ENCODE results near the gene KCNK18. TPM values are rescaled to one million over a fixed set of nuclear protein-coding genes. Genes with fewer than 3 reads are reported as not detected.
A peak's percentile ranks its signal among the peaks of the same experiment; 100 is the strongest.

The KCNK18 gene
- total RNA-seq, 1 donor = not detected

DNA sequence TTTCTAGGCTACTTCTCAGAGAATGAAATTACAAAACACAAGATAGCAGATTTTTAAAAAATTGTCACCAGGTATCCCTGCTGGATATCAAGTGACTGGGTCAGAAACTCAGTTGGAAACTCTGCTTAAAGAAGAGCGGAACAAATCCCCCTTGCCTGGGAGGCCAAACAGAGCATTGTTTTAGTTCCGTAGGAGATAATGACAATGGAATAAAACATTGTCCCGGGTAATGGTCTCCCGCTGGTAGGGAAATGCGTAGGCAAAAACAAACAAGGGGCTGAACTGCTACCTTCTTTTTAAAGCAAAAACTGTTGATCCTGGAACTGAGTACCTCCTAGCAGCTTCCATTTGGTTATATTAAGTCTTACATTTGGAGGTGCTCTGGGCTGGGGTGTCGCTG, 37.9 kb upstream of the KCNK18 start:
- no peaks in the 10 kb centered on the region for H3K79me2 ChIP-seq (ENCODE audit: insufficient read depth, low read length)
- no peaks in the 10 kb centered on the region for H3K36me3 ChIP-seq (ENCODE audit: insufficient read depth, low read length)
- DNase-seq (ENCODE audit: insufficient read length, low spot score, missing footprints) = no peak
- H3K27me3 ChIP-seq (ENCODE audit: insufficient read depth, low read length) = peaks cover 59% of the 10 kb centered on the region
- no peaks in the 10 kb centered on the region for H4K20me1 ChIP-seq (ENCODE audit: insufficient read depth, low read length)
- no peaks in the 10 kb centered on the region for H3K4me1 ChIP-seq (ENCODE audit: insufficient read depth, low read length)
- no peak overlapping the region for H3K27ac ChIP-seq (ENCODE audit: low read depth, low read length)
- H3K4me3 ChIP-seq (ENCODE audit: insufficient read depth, low read length) = no peak overlapping the region
- no peak overlapping the region for H2AFZ ChIP-seq (ENCODE audit: low read length)
- no peak overlapping the region for H3K4me2 ChIP-seq (ENCODE audit: insufficient read depth, low read length)
- no peaks in the 10 kb centered on the region for H3K9me3 ChIP-seq (ENCODE audit: low read depth, low read length)
- TF ChIP-seq, protein P1, sequence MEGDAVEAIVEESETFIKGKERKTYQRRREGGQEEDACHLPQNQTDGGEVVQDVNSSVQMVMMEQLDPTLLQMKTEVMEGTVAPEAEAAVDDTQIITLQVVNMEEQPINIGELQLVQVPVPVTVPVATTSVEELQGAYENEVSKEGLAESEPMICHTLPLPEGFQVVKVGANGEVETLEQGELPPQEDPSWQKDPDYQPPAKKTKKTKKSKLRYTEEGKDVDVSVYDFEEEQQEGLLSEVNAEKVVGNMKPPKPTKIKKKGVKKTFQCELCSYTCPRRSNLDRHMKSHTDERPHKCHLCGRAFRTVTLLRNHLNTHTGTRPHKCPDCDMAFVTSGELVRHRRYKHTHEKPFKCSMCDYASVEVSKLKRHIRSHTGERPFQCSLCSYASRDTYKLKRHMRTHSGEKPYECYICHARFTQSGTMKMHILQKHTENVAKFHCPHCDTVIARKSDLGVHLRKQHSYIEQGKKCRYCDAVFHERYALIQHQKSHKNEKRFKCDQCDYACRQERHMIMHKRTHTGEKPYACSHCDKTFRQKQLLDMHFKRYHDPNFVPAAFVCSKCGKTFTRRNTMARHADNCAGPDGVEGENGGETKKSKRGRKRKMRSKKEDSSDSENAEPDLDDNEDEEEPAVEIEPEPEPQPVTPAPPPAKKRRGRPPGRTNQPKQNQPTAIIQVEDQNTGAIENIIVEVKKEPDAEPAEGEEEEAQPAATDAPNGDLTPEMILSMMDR (IDR thresholded peaks at IDR 0.05; ENCODE audit: extremely low read depth, low read depth, low read length) = no peak

GRCh38 chr10:117160567-117160966, 36.7 kb upstream of the KCNK18 start:
- no peak overlapping the region for H3K4me3 ChIP-seq (ENCODE audit: insufficient read depth, low read length)
- no peak overlapping the region for H2AFZ ChIP-seq (ENCODE audit: low read length)
- H3K79me2 ChIP-seq (ENCODE audit: insufficient read depth, low read length) = no peaks in the 10 kb centered on the region
- no peak overlapping the region for H3K27ac ChIP-seq (ENCODE audit: low read depth, low read length)
- peaks cover 71% of the 10 kb centered on the region for H3K27me3 ChIP-seq (ENCODE audit: insufficient read depth, low read length)
- no peaks in the 10 kb centered on the region for H3K4me1 ChIP-seq (ENCODE audit: insufficient read depth, low read length)
- H4K20me1 ChIP-seq (ENCODE audit: insufficient read depth, low read length) = no peaks in the 10 kb centered on the region
- H3K4me2 ChIP-seq (ENCODE audit: insufficient read depth, low read length) = no peak overlapping the region
- DNase-seq (ENCODE audit: insufficient read length, low spot score, missing footprints) = no peak
- no peaks in the 10 kb centered on the region for H3K36me3 ChIP-seq (ENCODE audit: insufficient read depth, low read length)
- TF ChIP-seq, protein P1 (IDR thresholded peaks at IDR 0.05; ENCODE audit: extremely low read depth, low read depth, low read length) = no peak
- H3K9me3 ChIP-seq (ENCODE audit: low read depth, low read length) = no peaks in the 10 kb centered on the region

DNA sequence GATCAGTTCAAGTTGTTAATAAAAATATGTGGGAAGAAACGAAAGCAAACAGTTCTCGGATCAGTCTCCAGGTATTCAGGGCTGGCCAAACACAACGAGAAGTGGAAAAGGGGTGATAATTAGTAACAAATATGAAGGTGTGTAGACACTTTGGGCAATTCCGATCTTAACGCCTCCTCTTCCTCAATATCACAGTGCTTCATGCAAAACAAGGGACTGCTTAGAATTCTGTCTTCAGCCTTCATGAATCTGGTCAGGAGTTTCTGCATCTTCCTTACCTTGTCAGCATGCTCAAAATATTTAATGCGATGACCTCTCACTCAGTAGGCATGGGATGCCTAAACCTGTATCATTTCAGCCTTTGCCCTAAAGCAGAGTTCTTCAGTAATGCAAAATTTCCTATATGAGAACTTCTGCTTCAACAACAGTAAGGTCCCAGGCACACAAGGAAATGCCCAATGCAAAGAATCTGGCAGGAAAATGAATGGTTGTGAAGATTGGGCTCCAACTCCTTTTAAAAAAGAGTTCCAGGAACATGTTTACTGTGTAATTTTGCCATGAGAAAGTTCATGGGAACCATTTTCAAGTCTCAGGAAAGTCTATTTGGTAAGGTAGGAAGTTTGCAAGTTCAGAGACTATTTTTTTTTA, 35.8 kb upstream of the KCNK18 start:
- Histone ChIP-seq H2AFZ (ENCODE audit: low read length) (no peak overlapping the region), H3K4me3 (ENCODE audit: insufficient read depth, low read length) (no peak overlapping the region), H3K27me3 (ENCODE audit: insufficient read depth, low read length) (peaks cover 80% of the 10 kb centered on the region), H3K79me2 (ENCODE audit: insufficient read depth, low read length) (no peaks in the 10 kb centered on the region), H3K4me1 (ENCODE audit: insufficient read depth, low read length) (no peaks in the 10 kb centered on the region), H3K9me3 (ENCODE audit: low read depth, low read length) (no peaks in the 10 kb centered on the region), H3K36me3 (ENCODE audit: insufficient read depth, low read length) (no peaks in the 10 kb centered on the region), H3K27ac (ENCODE audit: low read depth, low read length) (no peak overlapping the region), H4K20me1 (ENCODE audit: insufficient read depth, low read length) (no peaks in the 10 kb centered on the region), H3K4me2 (ENCODE audit: insufficient read depth, low read length) (no peak overlapping the region)
- DNase-seq (ENCODE audit: insufficient read length, low spot score, missing footprints) = no peak
- TF ChIP-seq, protein P1 (IDR thresholded peaks at IDR 0.05; ENCODE audit: extremely low read depth, low read depth, low read length) = no peak

DNA sequence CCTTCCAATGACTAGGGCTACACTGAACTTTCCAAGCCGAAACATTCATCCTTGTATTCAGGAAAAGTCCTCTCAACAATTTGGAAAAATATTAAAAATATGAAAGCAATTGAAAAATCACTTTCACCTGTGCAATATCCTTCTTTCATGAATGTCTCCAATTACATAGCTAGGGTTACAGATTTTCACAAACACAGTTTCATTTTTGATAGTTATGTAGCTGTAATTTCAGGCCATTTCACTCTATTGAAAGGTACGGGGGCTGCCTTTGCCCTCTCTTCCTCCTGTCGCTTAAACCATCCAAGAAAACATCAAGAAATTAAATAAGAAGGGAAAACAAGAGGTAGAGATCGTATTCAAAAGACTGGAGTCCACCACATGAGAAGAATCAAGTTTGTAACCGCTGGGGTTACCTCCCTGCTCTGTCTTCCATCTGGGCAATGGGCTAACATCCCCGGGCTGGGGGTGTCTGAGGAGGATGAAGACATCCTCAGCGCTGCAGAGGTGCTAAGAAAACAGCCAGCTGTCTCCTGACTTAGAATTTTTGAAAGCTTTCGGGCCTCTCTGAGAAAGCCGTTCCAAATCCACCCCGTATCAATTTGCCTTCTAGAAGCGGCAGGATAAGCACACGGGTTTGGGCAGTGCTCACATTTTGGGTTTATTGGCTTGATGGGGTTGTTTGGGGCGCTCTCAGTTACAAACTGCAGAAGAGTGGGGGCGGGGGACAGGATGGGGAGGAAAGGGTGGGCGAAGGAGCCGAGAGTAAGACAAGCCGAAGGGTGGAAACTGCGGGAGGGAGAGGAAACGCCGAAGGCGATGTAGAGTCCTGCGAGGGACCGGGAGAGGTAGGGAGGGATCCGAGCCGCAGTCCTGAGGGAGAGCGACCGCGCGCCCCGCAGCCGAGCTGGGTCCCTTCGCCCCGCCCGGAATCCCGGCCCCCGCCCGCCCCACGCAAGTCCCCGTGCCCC, 34.9 kb upstream of the KCNK18 start:
- no peaks in the 10 kb centered on the region for H3K36me3 ChIP-seq (ENCODE audit: insufficient read depth, low read length)
- H3K9me3 ChIP-seq (ENCODE audit: low read depth, low read length) = no peaks in the 10 kb centered on the region
- H3K27ac ChIP-seq (ENCODE audit: low read depth, low read length) = no peak overlapping the region
- TF ChIP-seq, protein P1 (IDR thresholded peaks at IDR 0.05; ENCODE audit: extremely low read depth, low read depth, low read length) = no peak
- no peak overlapping the region for H2AFZ ChIP-seq (ENCODE audit: low read length)
- no peaks in the 10 kb centered on the region for H3K4me1 ChIP-seq (ENCODE audit: insufficient read depth, low read length)
- no peak overlapping the region for H3K4me3 ChIP-seq (ENCODE audit: insufficient read depth, low read length)
- H3K4me2 ChIP-seq (ENCODE audit: insufficient read depth, low read length) = no peak overlapping the region
- H3K79me2 ChIP-seq (ENCODE audit: insufficient read depth, low read length) = no peaks in the 10 kb centered on the region
- H4K20me1 ChIP-seq (ENCODE audit: insufficient read depth, low read length) = peaks cover 3% of the 10 kb centered on the region
- DNase-seq (ENCODE audit: insufficient read length, low spot score, missing footprints) = peak; percentile 80
- H3K27me3 ChIP-seq (ENCODE audit: insufficient read depth, low read length) = peaks cover 89% of the 10 kb centered on the region

Measured in osteoblast (primary cell).